CD8-positive, alpha-beta memory T cell (primary cell): ENCODE measurements around the gene CROCC. TPM values are rescaled to one million over a fixed set of nuclear protein-coding genes. Genes with fewer than 3 reads are reported as not detected.

Experiments
- CTCF ChIA-PET: fragments of 350-600 bp; sonication (Branson Sonifier 250); formaldehyde crosslinking; loops from one replicate; lab custom pipeline; 2021; ENCODE audit warnings: antibody characterized with exemption; lab: Charles Lee
- POLR2A ChIA-PET: fragments of 350-600 bp; sonication (Branson Sonifier 250); formaldehyde crosslinking; loops from one replicate; lab custom pipeline; 2021; ENCODE audit warnings: antibody characterized with exemption; lab: Charles Lee
- DNase-seq, 5 donors: peaks; one replicate each; pipeline versions ENCODE4 v3.0.0 to v3.0.0-alpha.2; 2020 to 2022; ENCODE audit warnings: mixed read lengths in 1 of 5
- H3K27ac ChIP-seq: one replicate; pipeline ENCODE4 v1.7.0; 2013; ENCODE audit warnings: low read depth, mild to moderate bottlenecking, low read length, moderate library complexity
- H3K27me3 ChIP-seq: 2 replicates; pipeline ENCODE4 v1.7.0; 2013; ENCODE audit warnings: low read length, mild to moderate bottlenecking; ENCODE audit not compliant: insufficient read depth, poor library complexity, severe bottlenecking
- H3K36me3 ChIP-seq: 2 replicates; pipeline ENCODE4 v1.7.0; 2013; ENCODE audit warnings: mild to moderate bottlenecking, low read length, moderate library complexity; ENCODE audit not compliant: insufficient read depth
- H3K4me1 ChIP-seq: 2 replicates; pipeline ENCODE4 v1.7.0; 2013; ENCODE audit warnings: mild to moderate bottlenecking, low read length, moderate library complexity; ENCODE audit not compliant: insufficient read depth
- H3K4me3 ChIP-seq: 2 replicates; pipeline ENCODE4 v1.7.0; 2013; ENCODE audit warnings: mild to moderate bottlenecking, low read length
- H3K9me3 ChIP-seq: 2 replicates; pipeline ENCODE4 v1.7.0; 2013; ENCODE audit warnings: mild to moderate bottlenecking, low read length
- H3K27ac Mint-ChIP-seq, 8 donors: one replicate each; pipeline ENCODE4 v1.8.0; 2020 to 2021; ENCODE audit warnings: mixed read lengths in 8 of 8, mild to moderate bottlenecking in 6 of 8, inconsistent platforms in 3 of 8, moderate library complexity in 3 of 8
- H3K27me3 Mint-ChIP-seq, 2 donors: one replicate each; pipeline ENCODE4 v1.8.0; 2020 to 2021; ENCODE audit warnings: mixed read lengths in 2 of 2, mild to moderate bottlenecking in 1 of 2, moderate library complexity in 1 of 2
- H3K36me3 Mint-ChIP-seq, 3 donors: one replicate each; pipeline ENCODE4 v1.8.0; 2020 to 2021; ENCODE audit warnings: mixed read lengths in 3 of 3, inconsistent platforms in 1 of 3, mild to moderate bottlenecking in 1 of 3
- H3K4me1 Mint-ChIP-seq, 3 donors: one replicate each; pipeline ENCODE4 v1.8.0; 2020 to 2021; ENCODE audit warnings: mixed read lengths in 3 of 3, inconsistent platforms in 1 of 3, mild to moderate bottlenecking in 1 of 3
- H3K4me3 Mint-ChIP-seq, 7 donors: one replicate each; pipeline ENCODE4 v1.8.0; 2020 to 2021; ENCODE audit warnings: mixed read lengths in 7 of 7, mild to moderate bottlenecking in 6 of 7, moderate library complexity in 4 of 7, inconsistent platforms in 2 of 7
- H3K9me3 Mint-ChIP-seq, 5 donors: one replicate each; pipeline ENCODE4 v1.8.0; 2020 to 2022; ENCODE audit warnings: mixed read lengths in 5 of 5, mild to moderate bottlenecking in 3 of 5, moderate library complexity in 2 of 5, inconsistent platforms in 1 of 5
- polyA plus RNA-seq: library from polyadenylated mRNA; unstranded; fragments of 300-500 nt; fragmentation: Illumina TruSeq; gene quantifications from one replicate; pipeline ENCODE4 v1.2.3, GENCODE V29; 2021
- total RNA-seq, 2 experiments: library from RNA; stranded (reverse); gene quantifications; one replicate each; pipeline ENCODE4 v1.2.3, GENCODE V29; 2021

CROCC gene
- total and polyA plus RNA-seq, 3 experiments from 2014 or later = 6.9 to 30.1 (median 25.6) TPM

DNA sequence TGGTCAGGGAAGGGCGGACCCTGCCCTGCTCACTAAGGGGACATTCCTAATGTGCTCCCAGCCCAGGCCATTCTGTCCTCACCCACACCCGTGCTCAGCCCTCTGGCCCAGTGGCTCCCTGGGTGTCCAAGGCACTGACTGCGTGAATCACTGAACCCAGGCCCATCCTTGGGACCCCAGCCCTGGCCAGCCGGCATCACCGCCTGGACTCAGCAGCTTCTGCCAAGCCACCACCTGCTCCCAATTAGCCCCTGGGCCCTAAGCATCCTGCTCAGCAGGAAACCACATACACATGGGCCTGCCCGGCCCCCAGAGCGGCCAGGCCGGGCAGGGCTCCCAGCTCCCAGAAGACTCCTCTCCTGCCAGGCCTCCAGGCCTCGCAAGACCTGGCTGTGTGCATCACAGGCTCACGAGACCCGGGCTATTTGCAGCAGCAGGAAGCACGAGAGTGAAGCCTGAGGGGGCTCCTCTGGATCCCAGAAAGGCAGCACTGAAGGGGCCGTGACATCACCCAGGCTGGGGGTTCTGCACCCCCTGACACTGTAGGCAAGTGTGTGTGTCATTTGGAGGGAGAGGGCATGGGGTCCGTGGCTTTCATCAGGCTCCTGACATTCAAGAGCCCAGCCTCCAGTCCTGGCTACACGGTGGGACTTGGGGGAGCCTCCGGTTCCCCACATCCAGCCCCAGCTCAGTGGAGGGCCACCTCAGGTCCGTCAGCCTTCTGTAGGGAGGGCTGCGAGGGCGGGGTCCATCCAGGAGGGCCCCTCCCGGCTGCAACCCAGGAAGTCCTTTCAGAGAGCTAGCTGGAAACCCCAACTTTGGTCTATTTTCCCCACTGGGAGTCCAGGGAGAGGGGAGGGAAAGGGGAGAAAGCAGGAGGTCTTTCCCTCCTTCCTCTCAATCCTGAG is 57.1 kb downstream of the CROCC start:
- Histone ChIP-seq H3K27ac (no peak overlapping the region), H3K4me3 (no peak overlapping the region), H3K27me3 (peaks cover 9% of the 10 kb centered on the region), H3K4me1 (no peaks in the 10 kb centered on the region), H3K36me3 (no peaks in the 10 kb centered on the region), H3K9me3 (no peaks in the 10 kb centered on the region)
- peaks cover 9 to 11% (median 9%) of the 10 kb centered on the region in 3 donors for H3K4me1 Mint-ChIP-seq
- H3K27ac Mint-ChIP-seq = peak overlapping the region in 1 of 8 donors; percentile 29
- ChIA-PET POLR2A (no interaction called here), CTCF (interaction anchor here (1.6 kb wide), 1 partner anchor 23 kb away, joined by 4 read pairs; no protein-coding TSS in a partner anchor)
- H3K4me3 Mint-ChIP-seq = peak overlapping the region in 2 of 7 donors; percentile 18 to 33
- peaks cover 19 to 29% of the 10 kb centered on the region in 2 donors for H3K27me3 Mint-ChIP-seq
- no peaks in the 10 kb centered on the region for H3K36me3 Mint-ChIP-seq
- H3K9me3 Mint-ChIP-seq = no peaks in the 10 kb centered on the region
- no peak for DNase-seq

DNA sequence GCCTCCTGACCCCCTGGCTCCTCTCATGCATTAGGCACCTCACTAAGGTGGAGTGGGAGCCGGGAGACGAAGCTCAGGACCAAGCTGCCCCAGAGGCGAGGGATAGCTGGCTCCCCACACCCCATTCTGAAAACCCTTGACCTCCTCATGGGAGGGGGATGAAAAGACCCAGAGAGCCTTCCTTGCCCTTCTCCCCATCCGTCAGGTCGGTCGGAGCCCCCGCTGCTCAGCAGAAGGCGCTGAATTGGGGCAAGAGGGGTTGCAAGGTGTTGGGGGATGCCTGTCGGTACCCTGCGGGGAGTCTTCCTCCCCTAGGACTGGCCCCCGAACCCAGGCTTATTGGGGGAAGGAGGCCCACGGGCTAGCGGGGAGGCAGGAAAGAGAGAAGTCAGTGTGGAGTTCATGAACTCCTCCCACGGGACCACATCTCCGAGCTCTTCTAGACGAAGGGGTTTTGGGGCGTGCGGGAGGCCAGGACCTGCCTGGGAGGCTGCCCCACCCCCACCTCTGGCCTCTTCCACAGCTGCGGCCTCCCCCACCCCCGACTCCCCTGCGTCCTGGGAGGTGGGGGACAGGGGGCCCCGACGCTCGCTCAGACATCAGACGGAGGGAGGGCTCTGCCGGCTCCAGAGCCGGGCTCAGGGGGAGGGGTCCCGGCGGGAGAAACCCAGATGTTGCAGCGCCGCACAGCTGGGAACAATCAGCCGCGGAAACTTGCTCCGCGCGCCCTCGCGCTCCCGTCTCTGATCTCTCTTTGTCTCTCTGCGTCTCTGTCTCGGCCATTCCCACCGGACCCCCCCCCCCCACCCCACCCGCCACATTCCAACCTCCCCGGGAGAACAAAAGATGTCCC is 58.0 kb downstream of the CROCC start:
- Histone ChIP-seq H3K27me3 (peaks cover 9% of the 10 kb centered on the region), H3K36me3 (no peaks in the 10 kb centered on the region), H3K4me3 (no peak overlapping the region), H3K9me3 (no peaks in the 10 kb centered on the region), H3K4me1 (no peaks in the 10 kb centered on the region), H3K27ac (no peak overlapping the region)
- CTCF ChIA-PET = interaction anchor here (1.6 kb wide), 1 partner anchor 24 kb away, joined by 4 read pairs; no protein-coding TSS in a partner anchor
- POLR2A ChIA-PET = no interaction called here
- peak overlapping the region in 1 of 8 donors; percentile 22 for H3K27ac Mint-ChIP-seq
- no peaks in the 10 kb centered on the region for H3K36me3 Mint-ChIP-seq
- H3K27me3 Mint-ChIP-seq = peaks cover 19 to 31% of the 10 kb centered on the region in 2 donors
- H3K4me1 Mint-ChIP-seq = peaks cover 9 to 11% (median 9%) of the 10 kb centered on the region in 3 donors
- H3K9me3 Mint-ChIP-seq = no peaks in the 10 kb centered on the region
- DNase-seq = no peak
- peak overlapping the region in 5 of 7 donors; percentile 14 to 82 (median 33) for H3K4me3 Mint-ChIP-seq

DNA sequence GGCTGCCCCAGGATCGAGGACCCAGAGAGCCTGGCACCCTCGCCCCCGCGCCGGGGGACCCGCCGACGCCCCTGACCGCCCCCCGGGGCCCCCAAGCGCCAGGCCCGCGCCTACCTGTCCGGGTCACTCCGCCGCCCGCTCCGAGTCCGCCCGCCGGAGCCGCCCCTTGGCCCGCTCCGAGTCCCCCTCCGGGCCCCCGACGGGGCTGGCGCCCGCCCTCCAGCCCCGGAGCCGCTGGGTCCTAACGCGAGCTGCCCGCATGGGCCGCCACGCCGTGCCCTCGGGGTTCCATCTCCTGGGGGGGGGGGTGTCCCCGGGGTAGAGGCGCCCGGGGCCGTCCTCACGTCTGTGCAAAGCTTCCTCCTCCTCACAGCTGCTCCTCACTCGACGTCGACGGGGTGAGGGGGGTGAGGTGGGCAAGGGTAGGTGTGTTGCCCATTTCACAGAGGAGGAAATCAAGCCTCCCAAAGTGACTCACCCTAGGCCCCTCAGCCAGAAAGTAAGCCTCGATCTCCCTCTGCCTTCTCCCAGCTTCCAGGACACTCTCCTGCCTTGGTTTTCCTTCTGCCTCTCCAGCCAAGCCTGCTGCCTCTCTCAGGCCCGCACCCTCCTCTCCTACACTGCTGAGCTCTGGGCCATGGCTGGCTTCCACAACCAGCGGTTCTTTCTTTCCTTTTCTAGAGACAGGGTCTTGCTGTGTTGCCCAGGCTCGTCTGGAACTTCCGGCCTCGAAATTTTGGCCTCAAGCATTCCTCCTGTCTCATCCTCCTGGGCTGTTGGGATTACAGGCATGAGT is 58.9 kb downstream of the CROCC start, which contains the start of gene MFAP2:
MFAP2 (minus strand) TSS at position 148 of the 796 bp plus-strand sequence. CDS start 2,347 bp downstream, outside the sequence.
- peaks cover 19 to 31% of the 10 kb centered on the region in 2 donors for H3K27me3 Mint-ChIP-seq
- Histone ChIP-seq H3K9me3 (no peaks in the 10 kb centered on the region), H3K4me1 (no peaks in the 10 kb centered on the region), H3K27me3 (peaks cover 9% of the 10 kb centered on the region), H3K4me3 (no peak within 1 kb of the TSS), H3K27ac (no peak within 1 kb of the TSS), H3K36me3 (no peaks in the 10 kb centered on the region)
- H3K4me3 Mint-ChIP-seq = peak within 1 kb of the TSS in 6 of 7 donors; percentile 69 to 89 (median 78)
- POLR2A ChIA-PET = no interaction called here
- peaks cover 9 to 11% (median 9%) of the 10 kb centered on the region in 3 donors for H3K4me1 Mint-ChIP-seq
- no peak for DNase-seq
- H3K9me3 Mint-ChIP-seq = no peaks in the 10 kb centered on the region
- peak within 1 kb of the TSS in 5 of 8 donors; percentile 20 to 92 (median 69) for H3K27ac Mint-ChIP-seq
- CTCF ChIA-PET = no interaction called here
- H3K36me3 Mint-ChIP-seq = peaks cover 0 to 5% (median 1%) of the 10 kb centered on the region in 3 donors

- POLR2A ChIA-PET = no interaction called here
- peaks cover 9% of the 10 kb centered on the region for H3K27me3 ChIP-seq
- H3K4me3 Mint-ChIP-seq = peak overlapping the region in 6 of 7 donors; percentile 69 to 84 (median 78)
Observed at GRCh38 chr1:16981269-16981849, 59.6 kb downstream of the CROCC start.

DNA sequence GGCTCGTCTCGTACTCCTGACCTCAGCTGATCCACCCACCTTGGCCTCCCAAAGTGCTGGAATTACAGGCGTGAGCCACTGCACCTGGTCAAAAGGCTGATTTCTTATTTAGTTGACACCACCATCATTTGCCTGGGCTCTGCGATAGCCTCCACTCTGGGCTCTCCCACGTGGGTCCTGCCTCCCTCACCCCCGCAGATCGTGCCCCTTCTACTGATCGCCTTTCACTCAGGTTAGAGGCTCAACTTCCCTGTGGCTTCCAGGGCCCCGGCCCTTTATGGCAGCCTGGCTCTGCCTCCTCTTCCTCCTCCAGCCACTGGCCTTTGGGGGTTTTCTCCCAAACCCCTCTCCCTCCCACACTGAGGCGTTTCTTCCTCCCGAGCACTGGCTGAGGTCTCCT is 61.2 kb downstream of the CROCC start:
- no peaks in the 10 kb centered on the region for H3K36me3 ChIP-seq
- CTCF ChIA-PET = no interaction called here
- no peak for DNase-seq
- Mint-ChIP-seq H3K27ac (no peak overlapping the region), H3K27me3 (peaks cover 19 to 29% of the 10 kb centered on the region in 2 donors), H3K36me3 (peaks cover 0 to 21% (median 4%) of the 10 kb centered on the region in 3 donors), H3K4me1 (peaks cover 9 to 11% (median 9%) of the 10 kb centered on the region in 3 donors), H3K4me3 (no peak overlapping the region), H3K9me3 (no peaks in the 10 kb centered on the region)
- H3K27ac ChIP-seq = no peak overlapping the region
- no peak overlapping the region for H3K4me3 ChIP-seq
- no peaks in the 10 kb centered on the region for H3K4me1 ChIP-seq
- H3K27me3 ChIP-seq = peaks cover 9% of the 10 kb centered on the region
- POLR2A ChIA-PET = no interaction called here
- H3K9me3 ChIP-seq = no peaks in the 10 kb centered on the region

More at GRCh38 chr1:16981269-16981849, 59.6 kb downstream of the CROCC start:
- Histone ChIP-seq H3K9me3 (no peaks in the 10 kb centered on the region), H3K36me3 (no peaks in the 10 kb centered on the region), H3K4me3 (no peak overlapping the region), H3K4me1 (no peaks in the 10 kb centered on the region), H3K27ac (no peak overlapping the region)
- DNase-seq = no peak
- peaks cover 0 to 8% (median 4%) of the 10 kb centered on the region in 3 donors for H3K36me3 Mint-ChIP-seq
- peaks cover 19 to 31% of the 10 kb centered on the region in 2 donors for H3K27me3 Mint-ChIP-seq
- peaks cover 9 to 11% (median 9%) of the 10 kb centered on the region in 3 donors for H3K4me1 Mint-ChIP-seq
- no peaks in the 10 kb centered on the region for H3K9me3 Mint-ChIP-seq
- CTCF ChIA-PET = no interaction called here
- peak overlapping the region in 2 of 8 donors; percentile 56 to 92 for H3K27ac Mint-ChIP-seq

DNA sequence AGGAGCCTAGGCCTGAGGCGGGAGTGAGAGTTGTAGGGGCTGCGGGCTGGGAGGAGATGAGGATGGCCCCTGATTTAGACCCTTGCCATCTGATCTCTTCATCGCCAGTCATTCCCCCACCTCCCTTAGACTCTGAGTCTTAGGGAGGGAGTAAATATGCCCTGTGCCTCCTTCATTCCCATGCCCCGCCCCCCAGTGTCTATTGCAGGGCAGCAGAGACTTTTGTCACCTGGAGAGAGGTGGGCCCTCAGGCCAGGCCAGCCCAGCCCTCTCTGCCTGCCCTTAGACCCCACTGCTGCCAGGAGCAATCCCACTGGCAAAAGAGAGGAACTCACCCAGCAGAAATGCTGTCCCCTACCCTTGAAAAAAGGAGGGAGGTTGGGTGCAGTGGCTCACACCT is 61.9 kb downstream of the CROCC start:
- Histone ChIP-seq H3K27me3 (peaks cover 9% of the 10 kb centered on the region), H3K4me1 (no peaks in the 10 kb centered on the region), H3K9me3 (no peaks in the 10 kb centered on the region), H3K36me3 (no peaks in the 10 kb centered on the region), H3K4me3 (no peak overlapping the region), H3K27ac (no peak overlapping the region)
- Mint-ChIP-seq H3K27ac (peak overlapping the region in 1 of 8 donors; percentile 41), H3K4me1 (peaks cover 9 to 11% (median 9%) of the 10 kb centered on the region in 3 donors), H3K36me3 (peaks cover 0 to 26% (median 4%) of the 10 kb centered on the region in 3 donors), H3K27me3 (peaks cover 19 to 27% of the 10 kb centered on the region in 2 donors), H3K9me3 (no peaks in the 10 kb centered on the region), H3K4me3 (no peak overlapping the region)
- no peak for DNase-seq
- ChIA-PET CTCF (no interaction called here), POLR2A (no interaction called here)

DNA sequence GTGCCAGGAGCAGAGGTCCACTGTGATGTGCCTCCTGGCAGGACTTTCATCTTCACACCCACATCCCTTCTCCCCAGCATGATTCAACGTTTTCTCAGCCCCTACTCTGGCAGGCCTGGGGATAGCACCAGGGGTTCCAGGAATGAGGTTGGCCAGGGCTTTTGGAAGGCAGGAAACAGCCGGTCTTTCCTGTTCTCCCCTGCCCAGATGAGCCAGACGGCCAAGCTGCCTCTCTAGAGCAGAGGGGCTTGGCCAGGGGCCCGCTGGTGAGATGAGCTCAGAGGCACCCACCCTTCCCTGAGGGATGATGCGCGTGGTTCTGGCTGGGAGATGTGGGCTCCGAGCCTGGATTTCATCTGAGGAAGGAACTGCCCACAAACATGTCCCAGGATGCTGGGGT is 63.0 kb downstream of the CROCC start:
- Histone ChIP-seq H3K4me3 (no peak overlapping the region), H3K36me3 (no peaks in the 10 kb centered on the region), H3K4me1 (no peaks in the 10 kb centered on the region), H3K27me3 (peaks cover 9% of the 10 kb centered on the region), H3K27ac (no peak overlapping the region), H3K9me3 (no peaks in the 10 kb centered on the region)
- CTCF ChIA-PET = no interaction called here
- Mint-ChIP-seq H3K4me3 (no peak overlapping the region), H3K4me1 (peaks cover 9 to 11% (median 9%) of the 10 kb centered on the region in 3 donors), H3K36me3 (peaks cover 0 to 35% (median 4%) of the 10 kb centered on the region in 3 donors), H3K27me3 (peaks cover 19 to 27% of the 10 kb centered on the region in 2 donors), H3K9me3 (no peaks in the 10 kb centered on the region), H3K27ac (no peak overlapping the region)
- no peak for DNase-seq
- POLR2A ChIA-PET = no interaction called here
